Glutamatergic neuron (in vitro differentiated cells): Measurements from ENCODE around the gene CHPF. TPM values are rescaled to one million over a fixed set of nuclear protein-coding genes. Genes with fewer than 3 reads are reported as not detected.

Experiments used
- DNase-seq: peaks from one replicate; pipeline ENCODE4 v3.0.0; 2022
- H3K27ac Mint-ChIP-seq: one replicate; pipeline ENCODE4 v1.8.0; 2020; ENCODE audit warnings: mild to moderate bottlenecking, mixed read lengths, inconsistent platforms; ENCODE audit not compliant: unreplicated experiment
- H3K27me3 Mint-ChIP-seq: one replicate; pipeline ENCODE4 v1.8.0; 2020; ENCODE audit warnings: mild to moderate bottlenecking, moderate library complexity, mixed read lengths, inconsistent platforms; ENCODE audit not compliant: unreplicated experiment
- H3K36me3 Mint-ChIP-seq: one replicate; pipeline ENCODE4 v1.8.0; 2020; ENCODE audit warnings: mild to moderate bottlenecking, mixed read lengths, inconsistent platforms; ENCODE audit not compliant: unreplicated experiment
- H3K4me1 Mint-ChIP-seq: one replicate; pipeline ENCODE4 v1.8.0; 2020; ENCODE audit warnings: mild to moderate bottlenecking, low read depth, mixed read lengths, inconsistent platforms; ENCODE audit not compliant: unreplicated experiment
- H3K4me3 Mint-ChIP-seq: one replicate; pipeline ENCODE4 v1.8.0; 2020; ENCODE audit warnings: mild to moderate bottlenecking, mixed read lengths, inconsistent platforms; ENCODE audit not compliant: unreplicated experiment
- H3K9me3 Mint-ChIP-seq: one replicate; pipeline ENCODE4 v1.8.0; 2020; ENCODE audit warnings: mild to moderate bottlenecking, moderate library complexity, mixed read lengths, inconsistent platforms; ENCODE audit not compliant: unreplicated experiment
- total RNA-seq: library from RNA; stranded (reverse); fragmentation: NEBNext Ultra II Directional; extraction: Animal tissue kit (Norgen Biotek cat#: 25700); gene quantifications from one replicate; pipeline ENCODE4 v1.2.1, GENCODE V29; 2021; ENCODE audit not compliant: unreplicated experiment
- TF ChIP-seq, protein P1 (sequence below): fragments of 200-600 bp; sonication (generic); IDR thresholded peaks from one replicate; pipeline ENCODE4 v1.5.0; 2021; ENCODE audit not compliant: partially characterized antibody, unreplicated experiment

The CHPF gene
- total RNA-seq, 1 donor from 2014 or later, result 31.1 TPM

GRCh38 chr2:219557791-219558785, 14.5 kb upstream of the CHPF start:
- peaks cover 12% of the 10 kb centered on the region for H3K9me3 Mint-ChIP-seq
- TF ChIP-seq, protein P1, sequence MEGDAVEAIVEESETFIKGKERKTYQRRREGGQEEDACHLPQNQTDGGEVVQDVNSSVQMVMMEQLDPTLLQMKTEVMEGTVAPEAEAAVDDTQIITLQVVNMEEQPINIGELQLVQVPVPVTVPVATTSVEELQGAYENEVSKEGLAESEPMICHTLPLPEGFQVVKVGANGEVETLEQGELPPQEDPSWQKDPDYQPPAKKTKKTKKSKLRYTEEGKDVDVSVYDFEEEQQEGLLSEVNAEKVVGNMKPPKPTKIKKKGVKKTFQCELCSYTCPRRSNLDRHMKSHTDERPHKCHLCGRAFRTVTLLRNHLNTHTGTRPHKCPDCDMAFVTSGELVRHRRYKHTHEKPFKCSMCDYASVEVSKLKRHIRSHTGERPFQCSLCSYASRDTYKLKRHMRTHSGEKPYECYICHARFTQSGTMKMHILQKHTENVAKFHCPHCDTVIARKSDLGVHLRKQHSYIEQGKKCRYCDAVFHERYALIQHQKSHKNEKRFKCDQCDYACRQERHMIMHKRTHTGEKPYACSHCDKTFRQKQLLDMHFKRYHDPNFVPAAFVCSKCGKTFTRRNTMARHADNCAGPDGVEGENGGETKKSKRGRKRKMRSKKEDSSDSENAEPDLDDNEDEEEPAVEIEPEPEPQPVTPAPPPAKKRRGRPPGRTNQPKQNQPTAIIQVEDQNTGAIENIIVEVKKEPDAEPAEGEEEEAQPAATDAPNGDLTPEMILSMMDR, result no peak
- DNase-seq, result no peak
- H3K27me3 Mint-ChIP-seq, result peaks cover 18% of the 10 kb centered on the region
- H3K36me3 Mint-ChIP-seq, result peaks cover 5% of the 10 kb centered on the region
- H3K4me3 Mint-ChIP-seq, result no peak overlapping the region
- peaks cover 21% of the 10 kb centered on the region for H3K4me1 Mint-ChIP-seq
- no peak overlapping the region for H3K27ac Mint-ChIP-seq

- Mint-ChIP-seq H3K36me3 (peaks cover 5% of the 10 kb centered on the region), H3K4me3 (no peak overlapping the region), H3K27me3 (peaks cover 16% of the 10 kb centered on the region), H3K9me3 (peaks cover 8% of the 10 kb centered on the region), H3K4me1 (peaks cover 14% of the 10 kb centered on the region), H3K27ac (no peak overlapping the region)
- TF ChIP-seq, protein P1, result no peak
- DNase-seq, result no peak
These were observed 13.7 kb upstream of the CHPF start for GRCh38 chr2:219557320-219557719.

DNA sequence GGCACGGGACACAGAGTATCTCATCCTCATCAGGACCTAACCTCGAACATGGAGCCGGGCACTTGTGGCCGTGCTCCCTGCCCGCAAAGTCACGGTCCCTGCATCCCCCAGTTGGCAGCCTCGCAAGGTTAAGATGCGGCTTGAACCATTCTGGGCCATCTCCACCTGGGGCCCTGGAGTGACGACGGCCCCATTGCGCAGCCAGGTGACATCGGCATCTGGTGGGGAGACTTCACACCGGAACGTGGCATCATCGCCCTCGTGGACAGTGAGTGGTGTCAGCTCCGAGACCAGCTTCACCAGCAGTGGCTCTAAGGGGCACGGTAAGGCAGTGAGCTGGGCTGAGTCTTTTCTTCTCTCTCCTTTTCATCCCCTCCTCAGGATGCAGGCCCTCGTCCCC, 12.8 kb upstream of the CHPF start:
- no peak overlapping the region for H3K27ac Mint-ChIP-seq
- TF ChIP-seq, protein P1, result no peak
- H3K27me3 Mint-ChIP-seq, result peaks cover 16% of the 10 kb centered on the region
- H3K9me3 Mint-ChIP-seq, result peaks cover 7% of the 10 kb centered on the region
- DNase-seq, result no peak
- H3K36me3 Mint-ChIP-seq, result peaks cover 5% of the 10 kb centered on the region
- H3K4me3 Mint-ChIP-seq, result no peak overlapping the region
- peaks cover 8% of the 10 kb centered on the region for H3K4me1 Mint-ChIP-seq

- TF ChIP-seq, protein P1, result no peak
- no peak overlapping the region for H3K4me3 Mint-ChIP-seq
- peaks cover 5% of the 10 kb centered on the region for H3K36me3 Mint-ChIP-seq
- no peak overlapping the region for H3K27ac Mint-ChIP-seq
- H3K4me1 Mint-ChIP-seq, result peaks cover 5% of the 10 kb centered on the region
- no peak for DNase-seq
- peaks cover 17% of the 10 kb centered on the region for H3K27me3 Mint-ChIP-seq
- H3K9me3 Mint-ChIP-seq, result peaks cover 7% of the 10 kb centered on the region
These were observed 12.3 kb upstream of the CHPF start for GRCh38 chr2:219555956-219556355.

DNA sequence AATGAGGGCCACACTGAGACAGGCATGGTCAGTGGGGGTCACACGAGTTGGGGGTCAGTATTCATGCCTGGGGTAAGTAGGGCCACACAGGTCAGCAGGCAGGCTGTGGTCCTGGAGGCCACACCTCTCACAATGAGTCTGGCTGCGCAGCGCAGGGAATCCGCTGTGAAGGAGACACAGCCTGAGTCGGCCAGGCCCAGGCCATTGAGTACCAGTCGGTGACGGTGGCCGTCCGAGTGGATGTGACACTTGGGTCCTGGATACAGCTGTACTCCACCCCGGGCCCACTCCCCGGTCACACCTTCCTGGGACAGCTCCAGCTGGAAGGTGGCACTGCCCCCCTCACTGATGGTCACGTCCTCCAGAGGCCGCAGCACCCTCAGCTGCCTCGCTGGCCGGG, 10.7 kb upstream of the CHPF start:
- TF ChIP-seq, protein P1, result no peak
- H3K27ac Mint-ChIP-seq, result no peak overlapping the region
- DNase-seq, result no peak
- H3K36me3 Mint-ChIP-seq, result peaks cover under 1% of the 10 kb centered on the region
- H3K9me3 Mint-ChIP-seq, result peaks cover 7% of the 10 kb centered on the region
- H3K27me3 Mint-ChIP-seq, result peaks cover 16% of the 10 kb centered on the region
- peaks cover 3% of the 10 kb centered on the region for H3K4me1 Mint-ChIP-seq
- H3K4me3 Mint-ChIP-seq, result no peak overlapping the region
